Measurements from ENCODE around the gene TMEM178B.

- TF ChIP-seq EZH2 (IDR thresholded peaks at IDR 0.05; ENCODE audit: borderline replicate concordance, insufficient read depth, low read depth, low read length, poor library complexity, severe bottlenecking): no peak
- TF ChIP-seq CTCF (IDR thresholded peaks at IDR 0.05): no peak
These were observed 365.3 kb downstream of the TMEM178B start for GRCh38 chr7:141439164-141439563.

Data from B cell (primary cell).